T-helper 2 cell treated with Interferon-gamma antibody and Interleukin-4, amounts not matched to agents 5 μg/mL and 100 μg/mL, for 36 hours (primary cell): Measurements from ENCODE around the gene OSGEPL1.

ENCODE experiments used
- DNase-seq: peaks from one replicate; pipeline ENCODE4 v3.0.0; 2021; ENCODE audit warnings: low spot score
- H3K27ac Mint-ChIP-seq: one replicate; pipeline ENCODE4 v1.8.0; 2021; ENCODE audit warnings: mild to moderate bottlenecking, mixed read lengths
- H3K27me3 Mint-ChIP-seq: one replicate; pipeline ENCODE4 v1.8.0; 2021; ENCODE audit warnings: low read depth, mixed read lengths
- H3K36me3 Mint-ChIP-seq: one replicate; pipeline ENCODE4 v1.8.0; 2021; ENCODE audit warnings: low read depth, mixed read lengths
- H3K4me1 Mint-ChIP-seq: one replicate; pipeline ENCODE4 v1.8.0; 2021; ENCODE audit warnings: low read depth, mixed read lengths
- H3K4me3 Mint-ChIP-seq: one replicate; pipeline ENCODE4 v1.8.0; 2022; ENCODE audit warnings: mild to moderate bottlenecking, moderate library complexity, mixed read lengths
- H3K9me3 Mint-ChIP-seq: one replicate; pipeline ENCODE4 v1.8.0; 2021; ENCODE audit warnings: mixed read lengths

Gene OSGEPL1, protein sequence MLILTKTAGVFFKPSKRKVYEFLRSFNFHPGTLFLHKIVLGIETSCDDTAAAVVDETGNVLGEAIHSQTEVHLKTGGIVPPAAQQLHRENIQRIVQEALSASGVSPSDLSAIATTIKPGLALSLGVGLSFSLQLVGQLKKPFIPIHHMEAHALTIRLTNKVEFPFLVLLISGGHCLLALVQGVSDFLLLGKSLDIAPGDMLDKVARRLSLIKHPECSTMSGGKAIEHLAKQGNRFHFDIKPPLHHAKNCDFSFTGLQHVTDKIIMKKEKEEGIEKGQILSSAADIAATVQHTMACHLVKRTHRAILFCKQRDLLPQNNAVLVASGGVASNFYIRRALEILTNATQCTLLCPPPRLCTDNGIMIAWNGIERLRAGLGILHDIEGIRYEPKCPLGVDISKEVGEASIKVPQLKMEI

DNA sequence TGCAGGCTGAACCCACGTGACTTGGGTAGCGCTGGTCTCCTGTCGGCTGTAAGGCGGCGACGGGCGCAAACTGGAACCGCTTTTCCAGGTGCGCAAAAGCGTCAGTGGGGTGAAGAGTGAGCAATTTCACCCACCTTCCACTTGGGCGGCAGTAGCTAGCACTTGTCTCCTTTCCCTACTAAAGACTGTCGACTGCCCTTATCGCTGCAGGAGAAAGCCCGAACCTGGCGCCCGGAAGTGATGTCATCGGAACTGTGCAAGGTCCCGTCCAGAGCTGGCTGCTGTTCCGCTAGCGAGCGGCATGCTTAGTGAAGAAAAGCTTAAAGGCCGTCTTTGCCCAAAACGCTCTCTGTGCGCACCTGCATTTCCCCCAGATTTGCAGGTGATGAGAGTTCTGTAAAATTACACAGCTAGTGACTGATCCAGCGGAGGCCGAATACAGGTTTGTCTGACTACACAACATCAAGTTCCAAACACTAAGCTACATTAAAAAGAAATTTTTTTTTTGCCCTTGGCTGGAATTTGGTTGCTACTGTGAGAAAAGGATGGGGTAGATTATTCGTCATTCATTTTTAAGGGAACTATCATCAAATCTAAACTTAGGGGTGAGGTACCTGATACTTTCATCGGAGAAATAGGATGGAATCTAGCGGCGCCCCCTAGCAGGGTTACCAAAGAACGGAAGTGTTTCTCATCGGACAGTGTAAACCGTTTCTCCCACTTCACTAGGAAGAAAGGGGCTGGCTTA, at the start of gene OSGEPL1:
TSS of gene OSGEPL1 (minus strand) at position 242 of the 748 bp plus-strand sequence. CDS start 1,152 bp downstream, outside the sequence.
- Mint-ChIP-seq H3K9me3 (no peaks in the 10 kb centered on the region), H3K4me1 (peaks cover 10% of the 10 kb centered on the region), H3K27me3 (no peaks in the 10 kb centered on the region), H3K4me3 (peak within 1 kb of the TSS; percentile 95), H3K36me3 (peaks cover 15% of the 10 kb centered on the region), H3K27ac (peak within 1 kb of the TSS; percentile 98)
- peak; percentile 90 for DNase-seq

DNA sequence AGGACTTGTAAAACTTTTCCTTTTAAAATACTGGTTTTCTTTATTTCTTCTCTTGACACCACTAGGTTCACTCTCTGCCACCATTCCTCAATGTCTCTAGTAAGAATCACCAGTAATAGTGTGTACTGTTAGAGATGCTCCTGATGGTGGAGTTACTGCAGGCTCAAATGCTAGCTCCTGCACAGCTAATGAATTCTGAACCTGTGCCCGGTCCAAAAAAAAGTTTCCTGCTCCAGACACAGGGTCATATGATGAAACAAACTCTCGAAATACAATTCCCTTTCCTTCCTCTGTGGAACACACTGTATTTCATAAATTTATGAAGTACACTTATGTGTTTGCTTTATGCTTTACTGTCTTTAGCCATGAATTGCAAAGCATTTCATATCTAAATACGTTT, 40.8 kb upstream of the OSGEPL1 start:
- H3K27me3 Mint-ChIP-seq: no peaks in the 10 kb centered on the region
- H3K36me3 Mint-ChIP-seq: peaks cover 12% of the 10 kb centered on the region
- DNase-seq: no peak
- peaks cover 2% of the 10 kb centered on the region for H3K4me1 Mint-ChIP-seq
- no peak overlapping the region for H3K27ac Mint-ChIP-seq
- no peaks in the 10 kb centered on the region for H3K9me3 Mint-ChIP-seq
- no peak overlapping the region for H3K4me3 Mint-ChIP-seq

GRCh38 chr2:189802396-189802912, 39.9 kb upstream of the OSGEPL1 start:
- Mint-ChIP-seq H3K27me3 (no peaks in the 10 kb centered on the region), H3K36me3 (peaks cover 16% of the 10 kb centered on the region)

GRCh38 chr2:189799531-189799930, 36.9 kb upstream of the OSGEPL1 start:
- Mint-ChIP-seq H3K36me3 (peaks cover 22% of the 10 kb centered on the region), H3K27ac (no peak overlapping the region), H3K4me3 (no peak overlapping the region), H3K27me3 (no peaks in the 10 kb centered on the region), H3K9me3 (no peaks in the 10 kb centered on the region), H3K4me1 (peaks cover 2% of the 10 kb centered on the region)
- DNase-seq: no peak

More at GRCh38 chr2:189802396-189802912, 39.9 kb upstream of the OSGEPL1 start:
- peaks cover 2% of the 10 kb centered on the region for H3K4me1 Mint-ChIP-seq
- no peak overlapping the region for H3K4me3 Mint-ChIP-seq
- DNase-seq: no peak
- H3K27ac Mint-ChIP-seq: no peak overlapping the region
- no peaks in the 10 kb centered on the region for H3K9me3 Mint-ChIP-seq

DNA sequence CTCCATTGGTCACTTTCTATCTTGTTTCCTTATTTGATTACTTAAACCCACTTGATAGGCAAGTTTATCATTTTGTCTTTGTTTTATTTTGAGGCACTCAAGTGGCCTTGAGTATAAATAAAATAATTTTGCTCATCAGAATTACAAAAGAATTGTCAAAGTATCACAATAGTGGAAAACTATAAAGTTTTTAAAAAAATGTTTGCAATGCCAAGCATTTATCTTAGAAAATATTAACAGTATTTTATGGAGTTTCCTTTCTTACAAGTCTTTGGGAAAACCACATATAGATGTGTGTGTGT, 36.4 kb upstream of the OSGEPL1 start:
- no peaks in the 10 kb centered on the region for H3K9me3 Mint-ChIP-seq
- no peak overlapping the region for H3K27ac Mint-ChIP-seq
- no peak for DNase-seq
- H3K36me3 Mint-ChIP-seq: peaks cover 23% of the 10 kb centered on the region
- H3K4me1 Mint-ChIP-seq: peaks cover 2% of the 10 kb centered on the region
- H3K27me3 Mint-ChIP-seq: no peaks in the 10 kb centered on the region
- no peak overlapping the region for H3K4me3 Mint-ChIP-seq

DNA sequence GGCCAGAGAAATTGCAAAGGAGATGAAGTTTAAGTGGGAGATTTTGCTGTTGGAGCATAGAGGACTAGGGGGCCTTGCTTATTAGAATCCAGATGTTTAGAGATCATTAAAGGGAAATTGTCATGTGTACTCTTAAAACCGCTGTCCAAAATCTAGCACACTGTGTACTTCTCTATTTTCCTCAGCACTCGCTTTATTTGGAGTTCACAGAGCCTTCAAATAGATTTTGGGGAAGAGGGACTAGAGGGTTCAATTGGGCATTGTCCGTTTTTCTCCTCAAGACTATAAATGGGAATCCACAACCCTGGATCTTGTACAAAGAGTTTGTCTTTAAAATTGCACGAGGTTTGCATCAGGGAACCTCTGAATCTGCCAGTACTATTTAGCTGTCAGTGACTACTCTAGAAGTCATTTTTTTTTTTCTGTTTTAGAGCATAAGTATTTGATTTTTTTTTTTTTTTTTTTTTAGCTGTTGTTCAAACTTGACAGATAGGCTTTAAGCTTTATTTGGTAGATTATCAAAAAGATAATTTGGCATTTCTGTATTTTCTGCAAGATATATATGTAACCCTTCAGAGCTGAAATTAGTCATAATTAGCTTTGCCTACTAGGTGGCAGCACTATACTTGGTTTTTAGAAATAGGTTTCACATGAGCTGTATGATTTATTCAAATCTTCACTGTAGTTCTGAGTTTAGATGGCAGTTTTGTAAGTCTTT, 35.9 kb upstream of the OSGEPL1 start:
- Mint-ChIP-seq H3K4me3 (no peak overlapping the region), H3K4me1 (peaks cover 2% of the 10 kb centered on the region), H3K27ac (no peak overlapping the region), H3K9me3 (no peaks in the 10 kb centered on the region), H3K36me3 (peaks cover 23% of the 10 kb centered on the region), H3K27me3 (no peaks in the 10 kb centered on the region)
- DNase-seq: no peak

DNA sequence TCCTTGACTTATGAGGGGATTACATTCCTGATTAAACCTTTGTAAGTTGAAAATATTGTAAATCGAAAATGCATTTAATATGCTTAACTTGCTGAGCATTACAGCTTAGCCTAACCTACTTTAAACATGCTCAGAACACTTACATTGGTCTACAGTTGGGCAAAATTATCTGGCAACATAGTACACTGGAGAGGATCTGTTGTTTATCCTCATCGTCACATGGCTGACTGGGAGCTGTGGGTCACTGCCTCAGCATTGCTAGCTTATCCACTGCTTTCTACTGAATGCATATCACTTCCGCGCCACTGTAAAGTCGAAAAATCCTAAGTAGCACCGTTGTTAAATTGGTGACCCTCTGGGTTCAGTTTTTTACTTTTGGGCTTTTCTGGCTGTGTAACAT, 35.3 kb upstream of the OSGEPL1 start:
- Mint-ChIP-seq H3K27me3 (no peaks in the 10 kb centered on the region), H3K36me3 (peaks cover 27% of the 10 kb centered on the region), H3K9me3 (no peaks in the 10 kb centered on the region), H3K4me3 (no peak overlapping the region), H3K4me1 (peaks cover 4% of the 10 kb centered on the region), H3K27ac (no peak overlapping the region)
- DNase-seq: no peak

DNA sequence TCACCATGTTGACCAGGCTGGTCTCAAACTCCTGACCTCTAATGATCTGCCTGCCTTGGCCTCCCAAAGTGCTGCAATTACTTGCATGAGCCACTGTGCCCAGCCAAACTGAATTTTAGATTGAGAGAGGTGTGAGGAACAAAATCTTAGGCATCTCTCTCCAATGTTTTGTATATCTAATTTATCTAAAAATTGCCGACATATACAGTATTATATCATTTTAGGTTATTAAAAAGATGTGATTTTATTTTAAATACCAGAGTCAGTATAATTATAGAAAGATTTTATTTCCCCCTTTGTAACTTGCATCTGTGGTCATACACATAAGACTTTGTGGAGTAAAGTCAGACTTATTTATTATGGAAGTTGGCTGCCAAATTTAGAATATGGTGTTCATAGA, 31.7 kb upstream of the OSGEPL1 start:
- no peak overlapping the region for H3K4me3 Mint-ChIP-seq
- H3K27ac Mint-ChIP-seq: no peak overlapping the region

DNA sequence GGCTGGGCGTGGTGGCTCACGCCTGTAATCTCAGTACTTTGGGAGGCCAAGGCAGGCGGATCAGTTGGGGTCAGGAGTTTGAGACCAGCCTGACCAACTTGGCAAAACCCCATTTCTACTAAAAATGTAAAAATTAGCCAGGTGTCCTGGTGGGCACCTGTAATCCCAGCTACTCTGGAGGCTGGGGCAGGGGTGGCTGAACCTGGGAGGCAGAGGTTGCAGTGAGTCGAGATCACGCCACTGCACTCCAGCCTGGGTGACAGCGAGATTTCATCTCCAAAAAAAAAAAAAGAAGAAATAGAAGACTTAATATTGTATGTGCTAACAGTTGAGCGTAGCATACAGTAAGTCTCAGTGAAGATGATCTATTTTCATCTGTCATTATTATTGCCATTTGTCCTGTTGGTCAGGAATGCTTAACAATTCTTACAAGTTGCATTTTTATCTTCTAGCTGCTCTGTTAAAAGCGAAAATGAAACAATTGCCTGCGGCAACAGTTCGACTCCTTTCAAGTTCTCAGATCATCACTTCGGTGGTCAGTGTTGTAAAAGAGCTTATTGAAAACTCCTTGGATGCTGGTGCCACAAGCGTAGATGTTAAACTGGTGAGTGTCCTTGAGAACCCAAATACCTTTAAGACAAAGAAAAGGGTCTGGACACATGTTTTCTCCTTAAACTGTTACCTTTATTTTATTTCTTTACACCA, 28.9 kb upstream of the OSGEPL1 start:
- H3K27ac Mint-ChIP-seq: no peak overlapping the region
- no peaks in the 10 kb centered on the region for H3K9me3 Mint-ChIP-seq
- H3K4me1 Mint-ChIP-seq: peaks cover 22% of the 10 kb centered on the region
- no peaks in the 10 kb centered on the region for H3K27me3 Mint-ChIP-seq
- peak overlapping the region; percentile 33 for H3K4me3 Mint-ChIP-seq
- DNase-seq: no peak
- peaks cover 35% of the 10 kb centered on the region for H3K36me3 Mint-ChIP-seq

More for the DNA sequence above, 31.7 kb upstream of the OSGEPL1 start:
- DNase-seq: no peak
- Mint-ChIP-seq H3K4me1 (peaks cover 13% of the 10 kb centered on the region), H3K27me3 (no peaks in the 10 kb centered on the region), H3K9me3 (no peaks in the 10 kb centered on the region), H3K36me3 (peaks cover 34% of the 10 kb centered on the region)

DNA sequence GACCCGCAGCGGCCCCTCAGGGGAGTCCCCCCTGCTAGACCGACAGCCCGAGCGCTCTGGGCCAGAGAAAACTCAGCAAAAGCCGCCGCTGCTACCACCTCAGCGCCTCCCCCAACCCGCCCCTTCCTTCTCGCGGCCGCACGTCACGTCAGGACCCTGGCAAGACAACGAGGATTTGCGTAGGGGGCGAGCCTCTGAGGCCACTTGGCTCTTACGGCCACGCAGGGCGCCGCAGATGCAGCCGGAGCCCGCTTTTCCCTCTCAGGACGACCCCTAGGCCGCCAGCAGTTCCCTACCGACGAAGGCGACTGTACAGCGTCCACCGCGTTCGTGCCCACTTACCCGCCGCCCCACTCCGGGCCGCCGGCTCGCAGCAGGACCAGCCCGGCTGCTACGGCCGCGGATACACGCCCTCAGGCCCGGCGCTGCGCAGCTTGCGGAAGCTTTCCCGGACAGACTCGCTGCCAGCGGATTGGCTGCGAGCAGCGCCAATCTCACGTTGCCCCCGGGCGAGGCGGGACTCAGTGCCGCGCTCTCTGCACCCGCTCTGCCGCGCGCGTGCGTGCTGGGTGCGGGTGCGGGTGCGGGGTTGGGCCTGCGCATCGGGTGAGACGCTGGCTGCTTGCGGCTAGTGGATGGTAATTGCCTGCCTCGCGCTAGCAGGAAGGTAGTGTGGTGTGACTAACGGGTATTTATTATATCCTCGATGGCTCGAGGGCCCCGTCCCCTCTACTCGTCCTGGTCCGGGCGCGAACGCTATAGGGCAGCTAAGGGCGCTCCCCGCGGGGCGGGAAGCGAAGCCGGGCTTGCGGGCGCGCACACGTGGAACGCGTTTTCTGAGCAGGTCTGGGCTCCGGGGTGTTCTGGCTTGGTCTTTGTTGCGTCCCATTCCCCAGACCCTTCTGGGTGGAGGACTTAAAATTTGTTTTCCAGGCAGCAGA, 21.6 kb upstream of the OSGEPL1 start, which contains the start of the genes ORMDL1 and PMS1:
TSS of gene ORMDL1 (minus strand) at position 413 of the 941 bp plus-strand sequence. CDS start 1,744 bp downstream, outside the sequence.
TSS of gene PMS1 (plus strand) at position 524 of the 941 bp plus-strand sequence. CDS start 7,360 bp downstream, outside the sequence.
- peaks cover 46% of the 10 kb centered on the region for H3K4me1 Mint-ChIP-seq
- no peaks in the 10 kb centered on the region for H3K27me3 Mint-ChIP-seq
- peak; percentile 96 for DNase-seq
- H3K4me3 Mint-ChIP-seq: peak within 1 kb of the TSS; percentile 81
- H3K9me3 Mint-ChIP-seq: no peaks in the 10 kb centered on the region
- H3K36me3 Mint-ChIP-seq: peaks cover 40% of the 10 kb centered on the region
- H3K27ac Mint-ChIP-seq: peak within 1 kb of the TSS; percentile 87

GRCh38 chr2:189783451-189783926, 20.9 kb upstream of the OSGEPL1 start:
- Mint-ChIP-seq H3K27me3 (no peaks in the 10 kb centered on the region), H3K4me1 (peaks cover 49% of the 10 kb centered on the region), H3K36me3 (peaks cover 47% of the 10 kb centered on the region), H3K4me3 (peak overlapping the region; percentile 81), H3K9me3 (no peaks in the 10 kb centered on the region), H3K27ac (peak overlapping the region; percentile 87)
- DNase-seq: no peak

GRCh38 chr2:189782221-189782671, 19.7 kb upstream of the OSGEPL1 start:
- H3K4me3 Mint-ChIP-seq: peak overlapping the region; percentile 81
- peaks cover 44% of the 10 kb centered on the region for H3K4me1 Mint-ChIP-seq
- peak overlapping the region; percentile 79 for H3K27ac Mint-ChIP-seq
- H3K9me3 Mint-ChIP-seq: no peaks in the 10 kb centered on the region
- DNase-seq: no peak
- H3K36me3 Mint-ChIP-seq: peaks cover 45% of the 10 kb centered on the region
- no peaks in the 10 kb centered on the region for H3K27me3 Mint-ChIP-seq
